ENCODE measurements around the gene MINK1.
A peak's percentile ranks its signal among the peaks of the same experiment; 100 is the strongest.
"Not testable (repeated sequence)": the region's sequence is repeated elsewhere in the genome, so short reads cannot be mapped to it uniquely, and the experiment has no call there.

The MINK1 gene

GRCh38 chr17:4846635-4847390, 13.7 kb downstream of the MINK1 start:
- DNase-seq (ENCODE audit: low read depth): no peak

GRCh38 chr17:4849011-4849536, 15.9 kb downstream of the MINK1 start:
- no peak for DNase-seq (ENCODE audit: low read depth)

GRCh38 chr17:4850246-4850645, 17.1 kb downstream of the MINK1 start:
- DNase-seq (ENCODE audit: low read depth): no peak

GRCh38 chr17:4851084-4851483, 17.9 kb downstream of the MINK1 start:
- peak; percentile 68 for DNase-seq (ENCODE audit: low read depth)

GRCh38 chr17:4852567-4853207, 19.5 kb downstream of the MINK1 start:
- DNase-seq (ENCODE audit: low read depth): peak; percentile 53

- peak; percentile 71 for DNase-seq (ENCODE audit: low read depth)
Observed at GRCh38 chr17:4853208-4853671, 20.1 kb downstream of the MINK1 start.

- no peak for DNase-seq (ENCODE audit: low read depth)
Observed at GRCh38 chr17:4854111-4854681, 21.1 kb downstream of the MINK1 start.

- DNase-seq (ENCODE audit: low read depth): peak; percentile 17
Observed at GRCh38 chr17:4856271-4856936, 23.3 kb downstream of the MINK1 start.

- no peak for DNase-seq (ENCODE audit: low read depth)
Observed at GRCh38 chr17:4856937-4857314, 23.8 kb downstream of the MINK1 start.

GRCh38 chr17:4857347-4857746, 24.2 kb downstream of the MINK1 start:
- DNase-seq (ENCODE audit: low read depth): not testable (repeated sequence)

GRCh38 chr17:4858068-4858881, 25.1 kb downstream of the MINK1 start:
- no peak for DNase-seq (ENCODE audit: low read depth)

GRCh38 chr17:4858882-4859260, 25.7 kb downstream of the MINK1 start:
- DNase-seq (ENCODE audit: low read depth): no peak

- DNase-seq (ENCODE audit: low read depth): no peak
Observed at GRCh38 chr17:4859816-4860625, 26.9 kb downstream of the MINK1 start.

GRCh38 chr17:4860651-4861050, 27.5 kb downstream of the MINK1 start:
- no peak for DNase-seq (ENCODE audit: low read depth)

- no peak for DNase-seq (ENCODE audit: low read depth)
Observed at GRCh38 chr17:4861052-4861451, 27.9 kb downstream of the MINK1 start.

- no peak for DNase-seq (ENCODE audit: low read depth)
Observed at GRCh38 chr17:4862720-4863119, 29.6 kb downstream of the MINK1 start.

GRCh38 chr17:4863321-4863720, 30.2 kb downstream of the MINK1 start:
- DNase-seq (ENCODE audit: low read depth): no peak

GRCh38 chr17:4867535-4867934, 34.4 kb downstream of the MINK1 start:
- not testable (repeated sequence) for DNase-seq (ENCODE audit: low read depth)

- not testable (repeated sequence) for DNase-seq (ENCODE audit: low read depth)
Observed at GRCh38 chr17:4869058-4869998, 36.2 kb downstream of the MINK1 start.

- no peak for DNase-seq (ENCODE audit: low read depth)
Observed at GRCh38 chr17:4870855-4871254, 37.7 kb downstream of the MINK1 start.

Data from amniotic epithelial cell (primary cell).